ENCODE results near the gene RNPS1.

Gene RNPS1

DNA sequence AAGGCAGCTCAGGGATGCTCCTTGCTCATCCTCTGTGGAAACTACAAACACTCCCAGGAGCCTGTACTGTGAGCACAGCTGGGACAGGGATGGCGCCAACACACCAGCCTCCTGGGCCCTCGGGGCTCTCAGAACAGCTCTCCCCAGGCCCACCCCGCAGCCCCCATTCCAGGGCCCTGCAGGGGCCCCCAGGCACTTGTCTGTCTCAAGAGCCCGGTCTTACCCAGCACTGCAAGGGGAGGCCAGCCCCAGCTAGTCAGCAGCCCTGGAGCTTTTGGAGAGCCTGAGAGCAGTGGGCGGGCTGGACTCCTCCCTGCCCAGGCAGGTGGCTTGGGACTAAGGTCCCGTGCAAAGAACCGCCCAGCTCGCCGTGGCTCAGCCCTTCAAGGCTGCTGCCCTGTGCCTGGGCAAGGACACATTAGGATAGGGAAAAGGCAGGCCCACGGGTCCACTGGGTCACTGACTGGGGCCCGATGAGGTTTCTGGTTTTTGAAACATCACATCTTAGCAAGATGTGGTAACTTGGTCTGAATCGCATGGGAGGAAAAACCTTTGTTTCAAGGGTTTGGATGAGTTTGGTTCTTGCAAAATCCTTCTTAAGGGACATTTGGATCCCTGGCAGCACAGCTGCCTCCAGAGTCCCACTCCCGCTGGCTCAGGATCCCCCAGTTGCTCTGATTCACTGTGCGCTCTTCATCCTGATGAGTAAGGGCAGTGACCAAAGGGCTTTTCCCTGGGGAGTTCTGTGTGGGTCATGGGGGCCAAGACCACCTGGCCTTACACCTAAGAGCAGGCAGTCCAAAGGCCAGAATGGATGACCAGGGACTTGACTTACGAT is 28.9 kb downstream of the RNPS1 start:
- in situ Hi-C loops (cut with MboI; ENCODE audit: low pct_unique_long_range_greater_than_20kb, low sequenced_read_pairs, unreplicated experiment): no loop called here
- no peak for DNase-seq (ENCODE audit: low spot score)

DNA sequence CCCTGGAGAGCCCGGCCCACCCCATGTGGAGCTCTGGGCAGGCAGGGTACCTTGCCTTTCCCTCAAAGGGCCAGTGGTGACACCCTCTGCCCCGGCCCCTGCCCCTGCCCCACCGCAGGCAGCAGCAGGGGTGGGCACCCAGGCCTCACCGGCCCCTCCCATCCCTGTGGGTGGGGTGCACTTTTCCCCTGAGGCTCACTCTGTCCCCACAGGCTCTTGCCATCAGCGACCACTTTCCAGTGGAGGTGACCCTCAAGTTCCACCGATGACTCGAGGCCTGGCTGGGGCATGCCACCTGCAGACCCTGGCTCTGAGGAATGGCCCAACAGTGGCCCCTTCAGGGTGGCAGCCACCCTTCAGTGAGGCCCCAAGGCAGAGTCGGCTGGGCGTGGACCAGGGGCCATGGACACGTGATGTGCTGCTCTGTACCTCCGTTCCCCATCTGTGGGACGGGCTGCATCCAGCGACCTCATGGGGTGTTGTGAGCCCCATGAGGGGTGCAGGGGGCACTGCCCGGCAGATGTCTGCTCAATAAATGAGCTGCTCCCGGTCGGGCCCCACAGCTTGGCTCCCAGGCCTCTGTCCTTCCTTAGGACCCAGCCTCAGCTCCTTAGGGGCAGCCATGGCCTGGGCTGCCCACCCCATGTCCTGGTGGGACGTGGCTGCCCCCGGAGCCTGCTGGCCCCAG is 29.6 kb downstream of the RNPS1 start:
- in situ Hi-C loops (cut with MboI; ENCODE audit: low pct_unique_long_range_greater_than_20kb, low sequenced_read_pairs, unreplicated experiment): no loop called here
- no peak for DNase-seq (ENCODE audit: low spot score)
- TF ChIP-seq CTCF (IDR thresholded peaks at IDR 0.05; ENCODE audit: extremely low read depth, insufficient read depth, missing control alignments): no peak

More for the DNA sequence above, 28.9 kb downstream of the RNPS1 start:
- TF ChIP-seq CTCF (IDR thresholded peaks at IDR 0.05; ENCODE audit: extremely low read depth, insufficient read depth, missing control alignments): no peak

DNA sequence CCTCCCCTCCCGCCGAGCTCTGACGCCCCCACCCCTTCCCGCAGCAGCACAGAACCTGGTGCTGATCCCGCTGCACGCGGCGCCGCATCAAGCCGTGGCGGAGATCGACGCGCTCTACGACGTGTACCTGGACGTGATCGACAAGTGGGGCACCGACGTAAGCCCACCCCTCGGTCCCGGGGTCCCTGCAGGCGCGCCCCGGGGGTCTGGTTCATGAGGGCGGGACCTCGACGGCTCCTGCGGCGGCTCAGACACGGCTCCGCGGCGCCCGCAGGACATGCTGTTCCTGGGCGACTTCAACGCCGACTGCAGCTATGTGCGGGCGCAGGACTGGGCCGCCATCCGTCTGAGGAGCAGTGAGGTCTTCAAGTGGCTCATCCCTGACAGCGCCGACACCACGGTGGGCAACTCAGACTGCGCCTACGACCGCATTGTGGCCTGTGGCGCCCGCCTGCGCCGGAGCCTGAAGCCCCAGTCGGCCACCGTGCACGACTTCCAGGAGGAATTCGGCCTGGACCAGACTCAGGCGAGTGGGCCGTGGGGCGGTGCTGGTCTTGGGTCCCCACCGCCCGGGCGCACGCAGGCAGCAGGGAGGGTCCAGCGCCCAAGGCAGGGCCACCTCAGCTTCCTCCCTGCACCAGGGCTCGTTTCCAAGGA is 30.3 kb downstream of the RNPS1 start:
- no peak for TF ChIP-seq CTCF (IDR thresholded peaks at IDR 0.05; ENCODE audit: extremely low read depth, insufficient read depth, missing control alignments)
- in situ Hi-C loops (cut with MboI; ENCODE audit: low pct_unique_long_range_greater_than_20kb, low sequenced_read_pairs, unreplicated experiment): no loop called here
- DNase-seq (ENCODE audit: low spot score): no peak

DNA sequence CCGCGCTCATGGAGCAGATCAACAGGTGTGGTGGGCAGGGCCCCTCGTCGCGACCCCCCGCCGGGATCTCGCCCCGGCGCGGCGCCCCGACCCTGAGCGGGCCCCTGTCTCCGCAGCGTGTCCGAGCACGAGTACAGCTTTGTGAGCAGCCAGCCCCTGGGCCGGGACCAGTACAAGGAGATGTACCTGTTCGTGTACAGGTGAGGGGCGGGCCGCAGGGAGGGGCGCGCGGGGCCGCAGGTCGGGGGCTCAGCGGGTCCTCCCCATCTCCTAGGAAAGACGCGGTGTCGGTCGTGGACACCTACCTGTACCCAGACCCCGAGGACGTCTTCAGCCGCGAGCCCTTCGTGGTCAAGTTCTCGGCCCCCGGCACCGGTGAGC is 30.8 kb downstream of the RNPS1 start:
- in situ Hi-C loops (cut with MboI; ENCODE audit: low pct_unique_long_range_greater_than_20kb, low sequenced_read_pairs, unreplicated experiment): no loop called here
- TF ChIP-seq CTCF (IDR thresholded peaks at IDR 0.05; ENCODE audit: extremely low read depth, insufficient read depth, missing control alignments): no peak
- DNase-seq (ENCODE audit: low spot score): no peak

DNA sequence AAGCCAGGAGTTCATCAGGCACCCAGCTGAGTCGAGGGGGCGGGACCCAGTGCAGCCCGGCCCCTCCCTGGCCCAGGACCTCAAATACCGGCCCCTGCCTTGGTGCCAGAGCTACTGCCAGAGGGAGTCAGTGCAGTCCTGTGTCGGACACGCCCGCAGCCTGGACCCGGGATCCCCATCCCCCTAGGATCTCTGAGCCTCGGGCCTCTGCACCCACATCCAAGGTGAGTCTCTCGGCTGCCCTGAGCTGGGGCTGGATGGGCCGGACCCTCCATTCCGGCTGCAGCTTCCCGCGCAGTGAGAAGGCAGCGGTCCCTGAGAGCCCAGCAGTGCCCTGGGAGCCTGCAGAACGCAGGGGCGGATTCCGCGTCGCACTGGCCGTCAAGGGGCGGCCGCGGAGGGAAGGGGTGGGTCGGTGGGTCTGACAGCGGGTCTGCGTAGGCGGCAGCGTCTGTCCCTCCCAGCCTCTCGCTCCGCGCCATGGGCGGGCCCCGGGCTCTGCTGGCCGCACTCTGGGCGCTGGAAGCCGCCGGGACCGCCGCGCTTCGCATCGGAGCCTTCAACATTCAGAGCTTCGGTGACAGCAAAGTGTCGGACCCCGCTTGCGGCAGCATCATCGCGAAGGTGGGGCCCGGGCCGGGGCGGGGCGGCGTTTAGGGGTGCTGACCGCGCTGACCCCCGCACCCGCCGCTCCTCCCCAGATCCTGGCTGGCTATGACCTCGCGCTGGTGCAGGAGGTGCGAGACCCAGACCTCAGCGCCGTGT is 31.4 kb downstream of the RNPS1 start, which contains the start of gene DNASE1L2:
DNASE1L2 (plus strand) TSS at position 108 of the 765 bp plus-strand sequence; CDS start at position 481, 373 bp downstream.
- in situ Hi-C loops (cut with MboI; ENCODE audit: low pct_unique_long_range_greater_than_20kb, low sequenced_read_pairs, unreplicated experiment): no loop called here
- no peak for TF ChIP-seq CTCF (IDR thresholded peaks at IDR 0.05; ENCODE audit: extremely low read depth, insufficient read depth, missing control alignments)
- DNase-seq (ENCODE audit: low spot score): no peak
